Measurements from ENCODE around the gene POLR3B. TPM values are rescaled to one million over a fixed set of nuclear protein-coding genes. Genes with fewer than 3 reads are reported as not detected.

POLR3B gene
- total and polyA plus RNA-seq, 9 of the 15 experiments (the other 6 are each of a cell fraction or from before 2014, with no cell fraction given), result 7.6 to 17.9 (median 14.4) TPM

DNA sequence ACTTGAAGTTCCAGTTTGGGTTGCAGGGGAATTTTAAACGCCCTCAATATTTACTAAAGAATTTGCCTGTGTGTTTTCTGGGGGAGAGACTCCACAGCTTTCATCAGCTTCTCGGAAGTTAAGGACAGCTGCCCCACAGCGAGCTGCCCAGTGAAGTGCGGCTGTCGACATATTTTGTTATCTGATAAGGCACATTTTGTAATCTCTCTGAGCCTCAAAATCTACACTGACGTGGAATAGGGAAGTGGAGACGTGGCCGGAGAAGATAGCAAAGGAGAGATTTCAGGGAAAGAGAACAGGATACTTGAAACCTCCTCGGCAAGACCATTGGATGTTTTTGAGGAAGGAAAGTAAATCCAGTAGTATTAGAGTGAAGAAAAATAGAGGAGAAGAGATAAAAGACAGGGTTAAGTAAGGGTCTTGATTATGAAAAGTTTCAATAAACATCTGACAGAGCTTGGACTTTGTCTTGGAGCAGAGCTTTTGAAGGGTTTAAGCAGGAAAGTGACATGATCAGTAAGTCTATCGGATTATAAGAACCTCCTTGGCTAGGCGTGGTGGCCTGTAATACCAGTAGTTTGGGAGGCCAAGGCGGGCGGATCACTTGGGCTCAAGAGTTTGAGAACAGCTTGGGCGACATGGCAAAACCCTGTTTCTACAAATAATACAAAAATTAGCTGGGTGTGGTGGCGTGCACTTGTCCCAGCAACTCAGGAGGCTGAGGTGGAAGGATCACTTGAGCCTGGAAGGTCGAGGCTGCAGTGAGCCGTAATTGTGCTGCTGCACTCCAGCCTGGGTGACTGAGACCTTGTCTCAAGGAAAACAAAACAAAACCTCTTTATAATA lies 1.1 kb downstream of the POLR3B start (continued):
- TF ChIP-seq, protein P1, sequence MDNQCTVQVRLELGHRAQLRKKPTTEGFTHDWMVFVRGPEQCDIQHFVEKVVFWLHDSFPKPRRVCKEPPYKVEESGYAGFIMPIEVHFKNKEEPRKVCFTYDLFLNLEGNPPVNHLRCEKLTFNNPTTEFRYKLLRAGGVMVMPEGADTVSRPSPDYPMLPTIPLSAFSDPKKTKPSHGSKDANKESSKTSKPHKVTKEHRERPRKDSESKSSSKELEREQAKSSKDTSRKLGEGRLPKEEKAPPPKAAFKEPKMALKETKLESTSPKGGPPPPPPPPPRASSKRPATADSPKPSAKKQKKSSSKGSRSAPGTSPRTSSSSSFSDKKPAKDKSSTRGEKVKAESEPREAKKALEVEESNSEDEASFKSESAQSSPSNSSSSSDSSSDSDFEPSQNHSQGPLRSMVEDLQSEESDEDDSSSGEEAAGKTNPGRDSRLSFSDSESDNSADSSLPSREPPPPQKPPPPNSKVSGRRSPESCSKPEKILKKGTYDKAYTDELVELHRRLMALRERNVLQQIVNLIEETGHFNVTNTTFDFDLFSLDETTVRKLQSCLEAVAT (IDR thresholded peaks at IDR 0.05), result peak in 1 of 2 experiments; percentile 60; a peak in 2 of 4 replicates
- TF ChIP-seq, protein P2, sequence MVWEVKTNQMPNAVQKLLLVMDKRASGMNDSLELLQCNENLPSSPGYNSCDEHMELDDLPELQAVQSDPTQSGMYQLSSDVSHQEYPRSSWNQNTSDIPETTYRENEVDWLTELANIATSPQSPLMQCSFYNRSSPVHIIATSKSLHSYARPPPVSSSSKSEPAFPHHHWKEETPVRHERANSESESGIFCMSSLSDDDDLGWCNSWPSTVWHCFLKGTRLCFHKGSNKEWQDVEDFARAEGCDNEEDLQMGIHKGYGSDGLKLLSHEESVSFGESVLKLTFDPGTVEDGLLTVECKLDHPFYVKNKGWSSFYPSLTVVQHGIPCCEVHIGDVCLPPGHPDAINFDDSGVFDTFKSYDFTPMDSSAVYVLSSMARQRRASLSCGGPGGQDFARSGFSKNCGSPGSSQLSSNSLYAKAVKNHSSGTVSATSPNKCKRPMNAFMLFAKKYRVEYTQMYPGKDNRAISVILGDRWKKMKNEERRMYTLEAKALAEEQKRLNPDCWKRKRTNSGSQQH (CRISPR knock-in tag; IDR thresholded peaks at IDR 0.05), result no peak
- TF ChIP-seq, protein P3, sequence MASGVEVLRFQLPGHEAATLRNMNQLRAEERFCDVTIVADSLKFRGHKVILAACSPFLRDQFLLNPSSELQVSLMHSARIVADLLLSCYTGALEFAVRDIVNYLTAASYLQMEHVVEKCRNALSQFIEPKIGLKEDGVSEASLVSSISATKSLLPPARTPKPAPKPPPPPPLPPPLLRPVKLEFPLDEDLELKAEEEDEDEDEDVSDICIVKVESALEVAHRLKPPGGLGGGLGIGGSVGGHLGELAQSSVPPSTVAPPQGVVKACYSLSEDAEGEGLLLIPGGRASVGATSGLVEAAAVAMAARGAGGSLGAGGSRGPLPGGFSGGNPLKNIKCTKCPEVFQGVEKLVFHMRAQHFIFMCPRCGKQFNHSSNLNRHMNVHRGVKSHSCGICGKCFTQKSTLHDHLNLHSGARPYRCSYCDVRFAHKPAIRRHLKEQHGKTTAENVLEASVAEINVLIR (CRISPR knock-in tag; IDR thresholded peaks at IDR 0.05), result no peak
- TF ChIP-seq ZNF41 (CRISPR knock-in tag; conservative IDR thresholded peaks at IDR 0.05) (0 out of 2 replicates have a peak, but pooled peaks have one; percentile 6), THRAP3 (IDR thresholded peaks at IDR 0.05; ENCODE audit: borderline replicate concordance) (no peak), NR2C1 (IDR thresholded peaks at IDR 0.05) (no peak), NR2C1 (tag; IDR thresholded peaks at IDR 0.05) (no peak), RBFOX2 (IDR thresholded peaks at IDR 0.05; ENCODE audit: low read depth, low read length) (no peak), CTBP1 (IDR thresholded peaks at IDR 0.05; ENCODE audit: borderline replicate concordance) (0 out of 2 replicates have a peak, but pooled peaks have one; percentile 27), ZNF785 (CRISPR knock-in tag; IDR thresholded peaks at IDR 0.05) (no peak), FOXK2 (conservative IDR thresholded peaks at IDR 0.05 in 1 of 2, IDR thresholded peaks at IDR 0.05 in 1 of 2; ENCODE audit: low read depth in 2 of 2) (peak in 1 of 2 experiments; percentile 22; a peak in 1 of 4 replicates), WHSC1 (IDR thresholded peaks at IDR 0.05; ENCODE audit: low read length) (no peak), KDM4B (IDR thresholded peaks at IDR 0.05; ENCODE audit: borderline replicate concordance in 2 of 2, low read depth in 1 of 2) (no peak)
- TF ChIP-seq, protein P4, sequence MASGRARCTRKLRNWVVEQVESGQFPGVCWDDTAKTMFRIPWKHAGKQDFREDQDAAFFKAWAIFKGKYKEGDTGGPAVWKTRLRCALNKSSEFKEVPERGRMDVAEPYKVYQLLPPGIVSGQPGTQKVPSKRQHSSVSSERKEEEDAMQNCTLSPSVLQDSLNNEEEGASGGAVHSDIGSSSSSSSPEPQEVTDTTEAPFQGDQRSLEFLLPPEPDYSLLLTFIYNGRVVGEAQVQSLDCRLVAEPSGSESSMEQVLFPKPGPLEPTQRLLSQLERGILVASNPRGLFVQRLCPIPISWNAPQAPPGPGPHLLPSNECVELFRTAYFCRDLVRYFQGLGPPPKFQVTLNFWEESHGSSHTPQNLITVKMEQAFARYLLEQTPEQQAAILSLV (tag; IDR thresholded peaks at IDR 0.05), result no peak
- TF ChIP-seq, protein P5, sequence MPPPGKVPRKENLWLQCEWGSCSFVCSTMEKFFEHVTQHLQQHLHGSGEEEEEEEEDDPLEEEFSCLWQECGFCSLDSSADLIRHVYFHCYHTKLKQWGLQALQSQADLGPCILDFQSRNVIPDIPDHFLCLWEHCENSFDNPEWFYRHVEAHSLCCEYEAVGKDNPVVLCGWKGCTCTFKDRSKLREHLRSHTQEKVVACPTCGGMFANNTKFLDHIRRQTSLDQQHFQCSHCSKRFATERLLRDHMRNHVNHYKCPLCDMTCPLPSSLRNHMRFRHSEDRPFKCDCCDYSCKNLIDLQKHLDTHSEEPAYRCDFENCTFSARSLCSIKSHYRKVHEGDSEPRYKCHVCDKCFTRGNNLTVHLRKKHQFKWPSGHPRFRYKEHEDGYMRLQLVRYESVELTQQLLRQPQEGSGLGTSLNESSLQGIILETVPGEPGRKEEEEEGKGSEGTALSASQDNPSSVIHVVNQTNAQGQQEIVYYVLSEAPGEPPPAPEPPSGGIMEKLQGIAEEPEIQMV (tag; conservative IDR thresholded peaks at IDR 0.05; ENCODE audit: low read depth), result no peak
- TF ChIP-seq, protein P6, sequence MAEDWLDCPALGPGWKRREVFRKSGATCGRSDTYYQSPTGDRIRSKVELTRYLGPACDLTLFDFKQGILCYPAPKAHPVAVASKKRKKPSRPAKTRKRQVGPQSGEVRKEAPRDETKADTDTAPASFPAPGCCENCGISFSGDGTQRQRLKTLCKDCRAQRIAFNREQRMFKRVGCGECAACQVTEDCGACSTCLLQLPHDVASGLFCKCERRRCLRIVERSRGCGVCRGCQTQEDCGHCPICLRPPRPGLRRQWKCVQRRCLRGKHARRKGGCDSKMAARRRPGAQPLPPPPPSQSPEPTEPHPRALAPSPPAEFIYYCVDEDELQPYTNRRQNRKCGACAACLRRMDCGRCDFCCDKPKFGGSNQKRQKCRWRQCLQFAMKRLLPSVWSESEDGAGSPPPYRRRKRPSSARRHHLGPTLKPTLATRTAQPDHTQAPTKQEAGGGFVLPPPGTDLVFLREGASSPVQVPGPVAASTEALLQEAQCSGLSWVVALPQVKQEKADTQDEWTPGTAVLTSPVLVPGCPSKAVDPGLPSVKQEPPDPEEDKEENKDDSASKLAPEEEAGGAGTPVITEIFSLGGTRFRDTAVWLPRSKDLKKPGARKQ (CRISPR knock-in tag; IDR thresholded peaks at IDR 0.05), result no peak

Measured in K562 (cell line).